GM21390 (cell line): ENCODE results near the gene AGAP1.

Source experiments
- ATAC-seq: cut with Tn5 transposase; IDR thresholded peaks from one replicate; pipeline ENCODE4 v1.9.1; 2021; ENCODE audit not compliant: unreplicated experiment

Gene AGAP1

GRCh38 chr2:235857598-235857997, 363.8 kb downstream of the AGAP1 start:
- ATAC-seq: no peak

DNA sequence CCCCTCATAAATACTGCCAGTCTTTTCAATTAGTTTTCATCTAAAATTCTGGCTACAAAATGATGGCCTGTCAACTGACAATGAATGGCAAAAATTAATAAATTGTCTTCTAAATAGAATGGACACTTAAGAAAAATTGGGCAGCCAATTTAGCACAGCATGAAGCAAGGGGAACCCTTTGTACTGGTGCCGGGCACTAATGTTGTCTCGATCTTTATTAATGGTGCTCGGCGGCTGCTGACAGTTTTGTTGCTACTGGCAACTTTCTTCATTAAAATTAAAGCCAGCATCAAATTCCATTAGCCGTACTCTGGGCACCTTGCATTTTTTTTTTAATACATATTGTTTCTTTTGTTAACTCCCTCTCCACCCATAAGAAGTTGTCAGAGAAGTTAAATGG, 365.0 kb downstream of the AGAP1 start:
- ATAC-seq: no peak

DNA sequence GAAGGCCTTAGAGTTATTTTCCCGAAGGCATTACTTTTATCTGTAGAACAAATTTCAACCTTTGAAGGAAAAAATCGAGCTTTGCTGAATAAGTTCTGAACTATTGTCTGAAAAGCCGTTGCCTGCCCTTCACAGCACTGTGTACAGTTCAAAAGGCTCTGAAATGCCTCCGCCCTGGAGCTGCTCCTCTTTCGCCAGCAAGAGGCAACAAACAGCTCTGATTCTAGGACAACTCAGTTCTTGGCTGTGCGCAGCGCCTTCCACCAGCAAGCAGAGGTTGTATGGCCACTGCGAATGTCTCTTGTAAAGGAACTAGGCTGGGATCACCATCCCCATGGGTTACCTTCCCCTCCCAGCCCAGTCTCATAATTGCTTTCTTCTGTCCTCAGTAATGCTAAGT, 365.8 kb downstream of the AGAP1 start:
- ATAC-seq: no peak

DNA sequence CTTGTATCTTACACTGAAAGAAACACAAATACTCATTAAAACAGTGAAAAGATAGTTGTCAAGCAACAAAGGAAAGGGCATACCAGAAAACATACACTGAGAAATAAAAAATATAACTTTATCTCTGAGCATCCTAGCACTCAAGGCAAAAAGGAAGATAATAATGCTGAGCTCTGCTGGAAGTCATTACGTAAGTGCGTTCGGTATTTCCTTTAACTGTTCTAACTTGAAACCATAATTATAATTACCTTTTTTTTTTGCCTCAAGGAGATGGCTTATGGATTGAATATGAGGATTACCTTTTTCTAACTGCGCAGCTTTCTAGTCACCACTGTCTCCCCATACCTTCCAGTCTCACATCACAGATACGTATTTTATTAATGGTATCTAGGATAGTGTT, 366.3 kb downstream of the AGAP1 start:
- ATAC-seq: no peak

DNA sequence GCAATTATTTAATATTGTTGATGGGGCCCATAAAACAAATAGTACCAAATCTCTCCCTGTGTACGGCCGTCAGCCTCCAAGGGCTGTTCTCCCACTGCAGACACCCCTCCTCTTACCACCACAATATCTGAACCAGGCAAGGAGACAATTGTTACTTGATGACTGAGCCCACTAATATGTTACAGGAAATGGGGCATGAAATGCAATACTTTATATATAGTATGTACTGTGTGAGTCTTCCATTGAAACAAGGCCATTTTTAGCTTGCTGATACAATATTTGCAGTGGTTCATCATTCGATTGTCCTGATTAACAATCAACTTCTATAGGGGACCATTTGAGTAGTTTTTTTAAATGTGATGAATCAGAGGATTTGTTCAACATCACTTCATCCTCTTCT, 367.0 kb downstream of the AGAP1 start:
- no peak for ATAC-seq

GRCh38 chr2:235861383-235861782, 367.5 kb downstream of the AGAP1 start:
- no peak for ATAC-seq

GRCh38 chr2:235863414-235863813, 369.6 kb downstream of the AGAP1 start:
- no peak for ATAC-seq

- no peak for ATAC-seq
Measured at GRCh38 chr2:235864302-235864701, 370.5 kb downstream of the AGAP1 start.

DNA sequence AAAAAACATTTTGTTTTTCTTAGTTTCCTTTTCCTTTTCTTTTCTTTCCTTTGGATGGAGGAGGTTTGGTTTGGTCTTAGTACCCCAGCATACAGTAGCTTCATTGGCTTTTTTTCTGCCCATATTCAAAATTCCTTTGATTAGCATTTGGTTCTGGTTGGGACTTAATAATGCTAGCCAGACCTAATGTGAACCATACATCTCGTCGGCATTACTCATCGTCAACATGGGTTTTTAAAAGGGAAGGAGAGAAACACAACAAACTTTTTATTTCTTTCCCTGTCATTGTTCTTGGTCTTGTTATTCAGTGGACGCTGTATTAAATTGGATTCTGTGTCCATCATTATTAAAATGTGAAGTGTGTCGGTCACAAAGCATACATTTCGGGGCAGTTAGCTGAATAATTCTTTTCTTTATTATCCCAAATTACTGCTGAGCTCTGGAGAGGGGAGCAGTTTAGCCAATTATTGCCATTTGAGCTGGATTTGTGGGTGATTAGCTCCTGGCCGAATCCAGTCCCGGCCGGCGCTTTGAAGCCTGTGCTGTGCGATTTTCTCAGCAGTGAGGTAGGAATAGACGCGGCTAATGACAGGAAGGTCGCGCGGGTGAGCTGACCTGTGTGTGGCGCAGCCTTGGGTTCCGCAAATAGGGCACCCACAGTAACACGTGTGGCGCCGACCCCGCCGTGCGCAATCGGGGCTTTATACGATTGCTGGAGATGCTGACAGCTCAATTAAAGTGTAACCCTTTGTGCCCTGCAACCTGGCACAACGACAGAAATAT, 371.1 kb downstream of the AGAP1 start:
- no peak for ATAC-seq

DNA sequence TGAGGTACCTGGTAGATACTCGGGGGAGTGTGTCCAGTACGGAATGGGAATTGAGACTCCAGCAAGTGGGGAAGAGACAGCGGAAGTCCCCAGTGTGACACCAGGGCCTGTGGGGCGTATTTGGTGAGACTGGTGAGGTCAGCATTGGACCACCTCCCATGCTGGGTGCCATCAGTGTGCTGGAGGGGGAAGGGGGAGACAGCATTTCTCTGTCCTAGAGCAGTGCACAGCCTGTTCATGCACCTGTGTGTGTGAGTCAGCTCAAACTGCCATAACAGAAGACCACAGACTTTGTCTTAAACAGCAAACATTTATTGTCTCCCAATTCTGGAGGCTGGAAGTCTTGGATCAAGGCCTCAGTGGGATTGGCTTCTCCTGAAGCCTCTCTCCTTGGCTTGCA, 372.5 kb downstream of the AGAP1 start:
- no peak for ATAC-seq

DNA sequence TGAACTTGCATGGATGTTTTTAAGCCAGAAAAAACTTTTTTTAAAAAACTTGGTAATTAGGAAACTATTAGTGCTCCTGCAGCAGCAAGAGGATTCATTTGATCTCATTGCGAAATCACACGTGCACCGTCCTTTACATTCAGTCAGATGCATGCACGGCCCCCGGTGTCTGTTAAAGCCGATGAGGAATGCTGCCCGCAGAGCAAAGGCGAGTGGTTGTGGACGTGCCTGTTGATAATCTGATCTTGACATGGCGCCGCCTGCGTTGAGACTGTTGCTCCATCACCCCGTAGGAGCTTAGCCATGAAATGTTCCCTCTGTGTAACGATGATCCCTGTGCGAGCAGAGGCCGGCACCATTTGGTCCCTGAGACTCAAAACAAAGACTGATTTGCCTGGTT, 374.4 kb downstream of the AGAP1 start:
- no peak for ATAC-seq

DNA sequence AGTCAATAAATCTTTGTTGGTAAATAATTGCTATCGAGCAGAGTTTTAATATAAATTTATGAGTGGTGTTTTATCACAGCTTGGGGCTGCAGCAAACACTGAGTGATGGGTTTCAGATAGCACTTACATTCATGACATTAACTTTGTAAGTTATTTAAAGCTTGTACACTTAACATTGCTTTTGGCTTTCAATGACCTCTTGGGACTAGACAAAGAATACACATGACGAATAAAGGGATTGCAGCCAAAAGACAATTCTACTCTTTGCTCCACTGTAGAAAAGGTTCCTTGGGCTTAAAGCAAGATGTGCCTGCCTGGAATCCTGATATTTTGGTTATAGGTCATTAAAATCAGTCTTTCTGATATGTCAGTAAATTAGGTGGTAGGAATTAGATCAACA, 374.8 kb downstream of the AGAP1 start:
- no peak for ATAC-seq

DNA sequence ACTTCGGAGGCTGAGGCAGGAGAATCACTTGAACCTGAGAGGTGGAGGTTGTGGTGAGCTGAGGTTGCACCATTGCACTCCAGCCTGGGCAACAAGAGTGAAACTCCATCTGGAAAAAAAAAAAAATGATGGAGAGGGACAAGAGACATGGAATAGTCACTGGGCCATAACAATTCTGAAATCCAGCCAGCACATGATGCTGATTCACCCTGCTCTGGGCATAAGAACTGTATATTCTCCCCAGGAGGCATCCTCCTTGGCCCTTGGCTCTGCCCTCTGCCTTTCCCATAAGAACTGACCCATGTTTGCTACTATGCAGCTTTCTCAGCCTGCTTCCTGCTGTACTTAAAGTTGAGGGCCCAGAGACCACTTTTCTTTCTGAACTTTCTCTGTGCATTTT, 376.7 kb downstream of the AGAP1 start:
- ATAC-seq: no peak

DNA sequence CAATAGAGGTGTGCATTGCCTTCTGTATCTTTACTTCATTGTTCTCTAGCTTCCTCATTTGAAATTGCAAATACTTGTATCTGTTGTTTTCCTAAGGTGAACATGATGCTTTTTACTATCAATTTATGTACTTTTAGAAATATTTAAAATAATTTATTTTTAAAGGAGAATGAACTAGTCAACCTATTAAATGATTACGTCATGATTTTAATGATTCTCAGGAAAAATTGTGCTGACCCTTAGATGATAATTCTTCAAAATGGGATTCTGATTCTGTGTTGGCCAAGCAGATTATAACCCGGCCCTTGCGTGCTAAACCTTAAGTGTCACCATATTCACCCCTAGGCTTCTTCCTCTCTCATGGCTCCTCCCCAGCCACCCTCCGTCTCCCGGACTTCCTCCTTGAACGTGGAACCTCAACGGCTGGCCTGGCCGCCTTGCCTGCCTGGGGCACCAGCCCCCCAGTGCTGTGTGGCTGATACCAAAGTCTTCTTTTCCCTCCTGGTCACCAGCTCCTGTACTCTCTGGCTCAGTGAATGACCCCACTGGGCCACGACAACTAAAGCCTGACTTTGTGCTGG, 382.3 kb downstream of the AGAP1 start:
- ATAC-seq: no peak

DNA sequence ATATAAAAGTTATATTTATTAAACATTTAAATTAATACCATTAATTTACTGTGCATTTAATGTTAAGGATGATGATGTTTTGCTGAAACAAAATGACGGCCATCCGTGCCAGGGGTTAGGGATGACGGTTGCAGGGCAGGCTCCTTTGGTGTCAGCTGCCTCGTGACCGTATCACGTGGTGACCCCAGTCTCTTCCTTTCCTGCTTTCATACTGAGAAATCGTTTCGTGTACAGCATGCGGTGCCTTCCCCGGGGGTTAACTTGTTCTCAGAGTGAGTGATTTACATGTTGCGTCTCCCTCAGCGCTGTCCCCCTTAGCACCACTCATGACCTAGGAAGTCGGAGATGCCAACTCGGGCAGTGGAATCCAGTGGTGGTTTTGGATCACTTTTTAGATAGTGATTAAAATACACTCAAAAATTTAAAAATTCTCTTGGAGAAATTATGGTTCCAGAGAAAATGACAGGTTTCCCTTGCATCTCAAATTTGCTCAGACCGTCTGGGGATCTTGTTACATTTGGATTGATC, 383.5 kb downstream of the AGAP1 start:
- no peak for ATAC-seq

DNA sequence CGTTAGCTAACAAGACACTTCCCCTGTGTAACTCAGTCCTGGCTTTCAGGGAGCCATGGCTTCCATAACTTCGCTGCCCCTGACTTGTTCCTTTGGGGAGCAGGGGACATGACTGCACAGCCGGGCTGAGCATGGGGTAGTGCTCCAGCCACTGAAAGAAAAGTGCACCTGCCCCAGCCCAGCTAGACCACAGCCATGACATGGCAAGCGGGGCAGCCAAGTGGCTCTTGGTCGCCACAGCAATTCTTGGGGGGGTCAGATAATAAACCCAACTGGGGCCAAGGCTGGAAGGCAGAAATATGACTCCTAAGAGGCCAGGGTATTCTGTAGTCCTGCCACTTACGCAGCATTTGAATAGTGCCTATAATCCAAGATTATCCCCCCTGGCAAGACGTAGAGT, 385.3 kb downstream of the AGAP1 start:
- no peak for ATAC-seq

GRCh38 chr2:235883675-235884074, 389.8 kb downstream of the AGAP1 start:
- no peak for ATAC-seq

DNA sequence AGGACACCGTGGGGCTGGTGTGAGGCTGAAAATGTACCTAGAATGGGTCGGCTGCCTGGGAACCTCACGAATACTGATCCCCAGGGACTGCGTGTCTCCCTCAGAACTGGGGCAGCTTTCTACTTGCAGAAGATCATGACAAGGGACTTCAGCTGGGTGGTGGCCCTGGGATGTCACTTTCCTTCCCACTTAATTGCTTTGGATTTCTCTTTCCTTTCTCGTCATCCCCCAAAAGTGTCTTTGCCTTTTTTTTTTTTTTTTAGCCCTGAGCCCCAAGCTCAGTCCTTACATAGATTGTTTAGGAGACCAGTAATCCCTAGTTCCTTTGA, 395.4 kb downstream of the AGAP1 start:
- ATAC-seq: no peak

- ATAC-seq: no peak
Measured at GRCh38 chr2:235893129-235893698, 399.4 kb downstream of the AGAP1 start.

GRCh38 chr2:235894839-235895238, 401.0 kb downstream of the AGAP1 start:
- no peak for ATAC-seq

DNA sequence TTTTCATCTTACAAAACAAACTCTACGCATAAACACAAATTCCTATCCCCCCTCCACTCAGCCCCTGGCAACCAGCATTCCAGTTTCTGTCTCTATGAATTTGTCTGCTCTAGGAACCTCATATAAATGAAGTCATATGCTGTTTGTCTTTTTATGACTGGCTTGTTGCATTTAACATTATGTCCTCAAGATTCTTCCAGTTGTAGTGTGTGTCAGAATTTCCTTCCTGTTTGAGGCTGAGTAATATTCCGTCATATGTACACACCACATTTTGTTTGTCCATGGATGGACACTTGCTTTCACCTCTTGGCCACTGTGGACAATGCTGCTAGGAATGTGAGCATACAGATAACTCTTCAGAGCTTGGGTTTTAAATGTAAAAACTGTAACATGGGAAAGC, 402.2 kb downstream of the AGAP1 start:
- no peak for ATAC-seq

- no peak for ATAC-seq
Measured at GRCh38 chr2:235897992-235898391, 404.1 kb downstream of the AGAP1 start.
